G401 (cell line): ENCODE results near the gene PLXNA2. TPM values are rescaled to one million over a fixed set of nuclear protein-coding genes. Genes with fewer than 3 reads are reported as not detected.

Experiments
- DNase-seq: peaks from one replicate; pipeline ENCODE4 v3.0.0-alpha.2; 2015; ENCODE audit warnings: low spot score
- in situ Hi-C: cut with HindIII; loops from 2 replicates; pipeline ENCODE4 v1.10.0; 2016; ENCODE audit warnings: low sequenced_read_pairs, mixed read lengths
- total RNA-seq: library from RNA; depleted of rRNA; stranded (reverse); fragments of >200 nt; shearing (Covaris generic); gene quantifications from 2 replicates; pipeline ENCODE4 v1.2.3, GENCODE V29; 2014

PLXNA2 gene
- total RNA-seq, 1 experiment from 2014 or later = 0.92 TPM

GRCh38 chr1:208157769-208158168, 86.4 kb downstream of the PLXNA2 start:
- in situ Hi-C loops = no loop called here
- DNase-seq = peak; percentile 66

GRCh38 chr1:208156741-208157140, 87.4 kb downstream of the PLXNA2 start:
- no peak for DNase-seq
- in situ Hi-C loops = no loop called here

GRCh38 chr1:208156310-208156709, 87.9 kb downstream of the PLXNA2 start:
- in situ Hi-C loops = no loop called here
- DNase-seq = no peak

GRCh38 chr1:208154679-208155642, 89.2 kb downstream of the PLXNA2 start:
- DNase-seq = no peak
- in situ Hi-C loops = no loop called here

GRCh38 chr1:208154040-208154439, 90.1 kb downstream of the PLXNA2 start:
- in situ Hi-C loops = no loop called here
- no peak for DNase-seq

- in situ Hi-C loops = no loop called here
- no peak for DNase-seq
Measured at GRCh38 chr1:208153386-208153785, 90.8 kb downstream of the PLXNA2 start.

- no peak for DNase-seq
- in situ Hi-C loops = no loop called here
Measured at GRCh38 chr1:208151728-208152598, 92.2 kb downstream of the PLXNA2 start.

- no peak for DNase-seq
- in situ Hi-C loops = no loop called here
Measured at GRCh38 chr1:208150833-208151458, 93.2 kb downstream of the PLXNA2 start.

GRCh38 chr1:208149776-208150514, 94.2 kb downstream of the PLXNA2 start:
- no peak for DNase-seq
- in situ Hi-C loops = no loop called here

GRCh38 chr1:208149213-208149612, 95.0 kb downstream of the PLXNA2 start:
- DNase-seq = no peak
- in situ Hi-C loops = no loop called here

- DNase-seq = no peak
- in situ Hi-C loops = no loop called here
Measured at GRCh38 chr1:208148380-208148779, 95.8 kb downstream of the PLXNA2 start.

- DNase-seq = no peak
- in situ Hi-C loops = no loop called here
Measured at GRCh38 chr1:208146650-208147049, 97.5 kb downstream of the PLXNA2 start.

GRCh38 chr1:208145167-208145566, 99.0 kb downstream of the PLXNA2 start:
- DNase-seq = no peak
- in situ Hi-C loops = no loop called here

- in situ Hi-C loops = no loop called here
- DNase-seq = no peak
Measured at GRCh38 chr1:208142590-208143382, 101.4 kb downstream of the PLXNA2 start.

- DNase-seq = no peak
- in situ Hi-C loops = no loop called here
Measured at GRCh38 chr1:208141610-208142192, 102.5 kb downstream of the PLXNA2 start.

GRCh38 chr1:208139434-208140045, 104.6 kb downstream of the PLXNA2 start:
- DNase-seq = peak; percentile 92
- in situ Hi-C loops = no loop called here

- no peak for DNase-seq
- in situ Hi-C loops = no loop called here
Measured at GRCh38 chr1:208137193-208137592, 107.0 kb downstream of the PLXNA2 start.
